ENCODE results near the gene FLOT1.
"Not testable (repeated sequence)": the region's sequence is repeated elsewhere in the genome, so short reads cannot be mapped to it uniquely, and the experiment has no call there.

FLOT1 gene

GRCh38 chr6:30721198-30722024 is 21.1 kb downstream of the FLOT1 start:
- DNase-seq, result peak; percentile 89

GRCh38 chr6:30720738-30721197 is 21.7 kb downstream of the FLOT1 start:
- DNase-seq, result peak; percentile 76

GRCh38 chr6:30719791-30720737 is 22.4 kb downstream of the FLOT1 start, which contains the start of gene TUBB:
Gene TUBB, plus strand, starts transcription at chr6:30720352. Its CDS starts 155 bp downstream, at chr6:30720507.
- peak; percentile 99 for DNase-seq

- no peak for DNase-seq
These were observed 23.1 kb downstream of the FLOT1 start for GRCh38 chr6:30719356-30719755.

GRCh38 chr6:30717845-30718720 is 24.4 kb downstream of the FLOT1 start:
- DNase-seq, result not testable (repeated sequence)

GRCh38 chr6:30717129-30717844 is 25.2 kb downstream of the FLOT1 start, which contains the start of gene MDC1:
Gene MDC1, minus strand, starts transcription at chr6:30717281. Its CDS starts 2,106 bp downstream, at chr6:30715175.
- DNase-seq, result peak; percentile 100

- no peak for DNase-seq
These were observed 25.7 kb downstream of the FLOT1 start for GRCh38 chr6:30716879-30717128.

- DNase-seq, result no peak
These were observed 28.2 kb downstream of the FLOT1 start for GRCh38 chr6:30714263-30714662.

- no peak for DNase-seq
These were observed 30.0 kb downstream of the FLOT1 start for GRCh38 chr6:30712441-30712945.

GRCh38 chr6:30711758-30712380 is 30.6 kb downstream of the FLOT1 start:
- no peak for DNase-seq

- no peak for DNase-seq
These were observed 33.2 kb downstream of the FLOT1 start for GRCh38 chr6:30709101-30709868.

- no peak for DNase-seq
These were observed 35.1 kb downstream of the FLOT1 start for GRCh38 chr6:30707281-30707850.

GRCh38 chr6:30705620-30706019 is 36.9 kb downstream of the FLOT1 start:
- DNase-seq, result no peak

GRCh38 chr6:30703821-30704220 is 38.7 kb downstream of the FLOT1 start:
- no peak for DNase-seq

GRCh38 chr6:30703011-30703410 is 39.5 kb downstream of the FLOT1 start:
- no peak for DNase-seq

- DNase-seq, result peak; percentile 80
These were observed 42.1 kb downstream of the FLOT1 start for GRCh38 chr6:30700340-30700739.

- no peak for DNase-seq
These were observed 46.1 kb downstream of the FLOT1 start for GRCh38 chr6:30696432-30696831.

- DNase-seq, result peak; percentile 83
These were observed 51.2 kb downstream of the FLOT1 start for GRCh38 chr6:30691208-30691847.

GRCh38 chr6:30690403-30691207 is 51.9 kb downstream of the FLOT1 start, which contains the start of gene NRM:
Gene NRM, minus strand, starts transcription at chr6:30690984. Its CDS starts 10 bp downstream, at chr6:30690974.
- peak; percentile 93 for DNase-seq
